IPS-20b (cell line): ENCODE data around the gene HOXA2.
A peak's percentile ranks its signal among the peaks of the same experiment; 100 is the strongest.

Experiments used
- H3K27ac ChIP-seq: one replicate; pipeline ENCODE4 v1.5.1; 2013; ENCODE audit warnings: low read length
- H3K27me3 ChIP-seq: 2 replicates; pipeline ENCODE4 v1.6.1; 2013; ENCODE audit warnings: mild to moderate bottlenecking, low read length, inconsistent platforms; ENCODE audit not compliant: insufficient read depth
- H3K36me3 ChIP-seq: 2 replicates; pipeline ENCODE4 v1.6.1; 2013; ENCODE audit warnings: low read depth, mild to moderate bottlenecking, inconsistent platforms, low read length, moderate library complexity; ENCODE audit not compliant: insufficient read depth
- H3K4me1 ChIP-seq: 2 replicates; pipeline ENCODE4 v1.6.1; 2013; ENCODE audit warnings: mild to moderate bottlenecking, control low read depth, inconsistent platforms, low read length, moderate library complexity; ENCODE audit not compliant: insufficient read depth
- H3K4me3 ChIP-seq: 2 replicates; pipeline ENCODE4 v1.5.1; 2013; ENCODE audit warnings: mild to moderate bottlenecking, low read length, inconsistent platforms
- H3K9ac ChIP-seq: 2 replicates; pipeline ENCODE4 v1.6.1; 2013; ENCODE audit warnings: low read depth, mild to moderate bottlenecking, inconsistent platforms, low read length, moderate library complexity
- H3K9me3 ChIP-seq: 2 replicates; pipeline ENCODE4 v1.6.1; 2013; ENCODE audit warnings: mild to moderate bottlenecking, low read depth, low read length, inconsistent platforms; ENCODE audit not compliant: insufficient read depth

HOXA2 gene

GRCh38 chr7:27105301-27106031 is 3.0 kb upstream of the HOXA2 start:
- H3K27ac ChIP-seq, result no peak overlapping the region
- no peaks in the 10 kb centered on the region for H3K36me3 ChIP-seq
- peaks cover 100% of the 10 kb centered on the region for H3K27me3 ChIP-seq
- peaks cover 15% of the 10 kb centered on the region; the same call in 1 of the 2 replicates for H3K9me3 ChIP-seq
- peak overlapping the region; percentile 1; the same call in 1 of the 2 replicates for H3K4me3 ChIP-seq
- peaks cover 10% of the 10 kb centered on the region for H3K4me1 ChIP-seq
- no peak overlapping the region for H3K9ac ChIP-seq

DNA sequence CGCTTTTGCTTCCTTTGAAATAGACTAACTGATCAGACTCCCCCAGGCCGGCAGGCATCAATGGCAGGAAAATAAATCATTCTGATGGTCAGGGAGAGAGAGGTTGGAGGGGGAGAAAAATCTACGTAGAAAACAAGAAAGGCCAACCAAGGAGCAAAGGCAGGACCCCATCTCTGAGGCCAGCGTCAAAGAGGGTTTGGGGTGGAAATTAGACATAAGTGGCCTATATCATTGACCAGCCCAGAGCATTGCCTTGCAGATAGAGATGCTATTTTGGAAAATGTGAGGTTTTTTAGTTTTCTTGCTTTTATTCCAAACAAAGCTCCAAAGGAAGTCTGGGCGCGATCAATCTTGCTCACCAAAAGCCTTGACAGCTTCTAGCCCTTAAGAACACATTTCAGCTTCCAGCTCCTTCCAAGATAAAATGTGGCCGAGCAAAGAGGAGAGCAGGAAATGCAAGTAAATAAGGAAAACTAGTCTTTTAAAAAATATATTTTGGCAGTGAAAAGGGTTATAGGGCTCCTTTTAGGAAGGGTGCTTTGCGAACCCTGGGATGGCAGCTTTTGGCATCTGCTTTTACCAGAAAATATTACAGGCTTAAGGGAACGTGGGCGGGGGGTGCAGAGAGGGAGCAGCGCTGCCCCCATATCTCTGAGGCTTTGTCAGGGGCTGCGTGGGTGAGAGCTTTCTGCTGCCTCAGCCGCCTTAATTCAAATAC is 2.0 kb upstream of the HOXA2 start:
- Histone ChIP-seq H3K4me3 (no peak overlapping the region), H3K9ac (no peak overlapping the region), H3K9me3 (peaks cover 10% of the 10 kb centered on the region; the same call in 1 of the 2 replicates), H3K27ac (no peak overlapping the region), H3K4me1 (peaks cover 10% of the 10 kb centered on the region), H3K27me3 (peaks cover 100% of the 10 kb centered on the region), H3K36me3 (no peaks in the 10 kb centered on the region)

GRCh38 chr7:27103489-27104226 is 1.2 kb upstream of the HOXA2 start:
- Histone ChIP-seq H3K9ac (no peak overlapping the region), H3K27me3 (peaks cover 100% of the 10 kb centered on the region), H3K9me3 (peaks cover 4% of the 10 kb centered on the region; the same call in 1 of the 2 replicates), H3K27ac (no peak overlapping the region), H3K4me3 (no peak overlapping the region), H3K4me1 (peaks cover 10% of the 10 kb centered on the region), H3K36me3 (no peaks in the 10 kb centered on the region)

- peaks cover 15% of the 10 kb centered on the region for H3K4me1 ChIP-seq
- peaks cover 100% of the 10 kb centered on the region for H3K27me3 ChIP-seq
- H3K36me3 ChIP-seq, result no peaks in the 10 kb centered on the region
- no peak overlapping the region for H3K27ac ChIP-seq
- peaks cover 4% of the 10 kb centered on the region; the same call in 1 of the 2 replicates for H3K9me3 ChIP-seq
- no peak overlapping the region for H3K9ac ChIP-seq
- H3K4me3 ChIP-seq, result peak overlapping the region; percentile 43; the same call in 1 of the 2 replicates
Measured at GRCh38 chr7:27101957-27102580, 414 bp downstream of the HOXA2 start.

GRCh38 chr7:27101171-27101956 is 1.1 kb downstream of the HOXA2 start:
- Histone ChIP-seq H3K4me3 (peak overlapping the region; percentile 43), H3K4me1 (peaks cover 15% of the 10 kb centered on the region), H3K27ac (no peak overlapping the region), H3K27me3 (peaks cover 100% of the 10 kb centered on the region), H3K9ac (0 out of 2 replicates have a peak overlapping the region, but pooled peaks have one; percentile 8), H3K36me3 (no peaks in the 10 kb centered on the region), H3K9me3 (peaks cover 4% of the 10 kb centered on the region; the same call in 1 of the 2 replicates)

- H3K9ac ChIP-seq, result no peak overlapping the region
- H3K27ac ChIP-seq, result no peak overlapping the region
- peaks cover 100% of the 10 kb centered on the region for H3K27me3 ChIP-seq
Measured at GRCh38 chr7:27100694-27101170, 1.8 kb downstream of the HOXA2 start.

GRCh38 chr7:27099453-27100370 is 2.8 kb downstream of the HOXA2 start:
- Histone ChIP-seq H3K9ac (no peak overlapping the region), H3K4me3 (no peak overlapping the region), H3K36me3 (no peaks in the 10 kb centered on the region), H3K27ac (no peak overlapping the region), H3K9me3 (peaks cover 4% of the 10 kb centered on the region; the same call in 1 of the 2 replicates), H3K4me1 (peaks cover 15% of the 10 kb centered on the region), H3K27me3 (peaks cover 100% of the 10 kb centered on the region)

More at GRCh38 chr7:27100694-27101170, 1.8 kb downstream of the HOXA2 start:
- Histone ChIP-seq H3K4me1 (peaks cover 15% of the 10 kb centered on the region), H3K4me3 (peak overlapping the region; percentile 43), H3K36me3 (no peaks in the 10 kb centered on the region), H3K9me3 (peaks cover 4% of the 10 kb centered on the region; the same call in 1 of the 2 replicates)

DNA sequence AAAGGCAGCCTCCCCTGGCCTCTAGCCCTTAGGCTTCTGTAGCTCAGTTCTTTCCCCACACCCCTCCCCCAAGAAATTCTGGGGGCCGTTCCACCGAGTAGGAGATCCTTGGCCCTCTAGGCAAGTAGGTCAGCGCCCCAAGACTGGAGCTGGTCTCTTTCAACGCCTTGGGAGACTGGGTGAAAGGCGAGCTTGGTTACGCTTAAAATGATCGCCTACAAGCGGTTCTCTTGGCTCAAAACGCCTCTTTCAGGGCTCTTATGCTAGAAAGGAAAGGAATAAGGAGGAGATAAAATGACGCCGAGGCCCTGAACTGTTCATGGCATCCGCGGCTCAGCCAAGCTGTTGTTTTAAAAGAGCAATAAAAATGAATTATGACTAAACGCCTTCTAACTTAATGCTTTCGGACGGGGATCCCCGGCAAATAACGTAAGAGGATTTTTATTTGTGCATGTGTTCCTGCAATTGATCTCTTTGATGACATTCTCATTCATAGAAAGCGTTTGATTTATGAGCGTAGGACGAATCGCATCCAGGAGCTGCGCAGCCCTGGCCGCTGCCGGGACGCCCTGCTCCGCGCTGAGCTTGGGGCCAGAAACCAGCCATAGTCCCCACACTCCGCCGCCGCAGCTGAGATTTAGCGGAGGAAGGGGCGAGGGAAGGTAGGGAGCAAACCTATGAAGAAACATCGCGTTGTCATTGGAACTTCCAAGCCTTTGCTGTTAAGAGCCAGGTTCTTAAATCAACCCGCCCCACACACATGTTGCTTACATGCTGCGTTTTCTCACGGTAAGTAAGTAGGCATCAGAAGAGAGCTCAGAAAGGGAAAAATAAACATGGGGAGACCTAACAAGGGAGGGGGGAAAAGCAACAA is 3.7 kb downstream of the HOXA2 start:
- Histone ChIP-seq H3K4me3 (peak overlapping the region; percentile 31; the same call in 1 of the 2 replicates), H3K9me3 (peaks cover 8% of the 10 kb centered on the region; the same call in 1 of the 2 replicates), H3K9ac (no peak overlapping the region), H3K4me1 (peaks cover 15% of the 10 kb centered on the region), H3K27me3 (peaks cover 100% of the 10 kb centered on the region), H3K36me3 (no peaks in the 10 kb centered on the region), H3K27ac (no peak overlapping the region)
